Measurements from ENCODE around the gene FGF9.

DNA sequence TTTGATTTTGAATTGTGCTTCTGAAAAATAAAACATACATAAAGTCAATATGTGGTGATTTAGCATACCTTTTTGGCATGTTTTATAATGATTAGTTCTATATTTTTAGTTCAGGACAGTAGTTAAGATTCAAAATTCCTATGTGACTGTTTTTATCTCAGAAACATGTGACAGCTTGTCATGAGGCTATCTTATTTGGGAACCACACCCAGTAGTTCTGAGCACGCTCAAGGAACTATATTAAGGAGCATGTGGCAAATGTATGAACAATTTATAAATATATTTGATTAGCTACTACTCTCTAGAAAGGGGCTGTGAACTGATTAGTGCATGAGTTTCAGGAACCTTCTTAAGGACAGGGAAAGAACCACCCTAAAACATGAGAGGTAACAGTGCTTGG is 38.8 kb downstream of the FGF9 start:
- no peak for TF ChIP-seq EZH2 (IDR thresholded peaks at IDR 0.05; ENCODE audit: low read length, unreplicated experiment)
- TF ChIP-seq, protein P1, sequence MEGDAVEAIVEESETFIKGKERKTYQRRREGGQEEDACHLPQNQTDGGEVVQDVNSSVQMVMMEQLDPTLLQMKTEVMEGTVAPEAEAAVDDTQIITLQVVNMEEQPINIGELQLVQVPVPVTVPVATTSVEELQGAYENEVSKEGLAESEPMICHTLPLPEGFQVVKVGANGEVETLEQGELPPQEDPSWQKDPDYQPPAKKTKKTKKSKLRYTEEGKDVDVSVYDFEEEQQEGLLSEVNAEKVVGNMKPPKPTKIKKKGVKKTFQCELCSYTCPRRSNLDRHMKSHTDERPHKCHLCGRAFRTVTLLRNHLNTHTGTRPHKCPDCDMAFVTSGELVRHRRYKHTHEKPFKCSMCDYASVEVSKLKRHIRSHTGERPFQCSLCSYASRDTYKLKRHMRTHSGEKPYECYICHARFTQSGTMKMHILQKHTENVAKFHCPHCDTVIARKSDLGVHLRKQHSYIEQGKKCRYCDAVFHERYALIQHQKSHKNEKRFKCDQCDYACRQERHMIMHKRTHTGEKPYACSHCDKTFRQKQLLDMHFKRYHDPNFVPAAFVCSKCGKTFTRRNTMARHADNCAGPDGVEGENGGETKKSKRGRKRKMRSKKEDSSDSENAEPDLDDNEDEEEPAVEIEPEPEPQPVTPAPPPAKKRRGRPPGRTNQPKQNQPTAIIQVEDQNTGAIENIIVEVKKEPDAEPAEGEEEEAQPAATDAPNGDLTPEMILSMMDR (conservative IDR thresholded peaks at IDR 0.05; ENCODE audit: low read depth, low read length), result no peak
